GM12874 (cell line): ENCODE data around the gene CDK18.

Experiments used
- CTCF ChIP-seq: IDR thresholded peaks from 2 replicates; pipeline ENCODE4 v1.5.1; 2011; ENCODE audit warnings: low read depth, mild to moderate bottlenecking, control low read depth, low read length, moderate library complexity; ENCODE audit not compliant: insufficient read depth

CDK18 gene

GRCh38 chr1:205577874-205578658 lies 73.6 kb downstream of the CDK18 start:
- no peak for TF ChIP-seq CTCF

DNA sequence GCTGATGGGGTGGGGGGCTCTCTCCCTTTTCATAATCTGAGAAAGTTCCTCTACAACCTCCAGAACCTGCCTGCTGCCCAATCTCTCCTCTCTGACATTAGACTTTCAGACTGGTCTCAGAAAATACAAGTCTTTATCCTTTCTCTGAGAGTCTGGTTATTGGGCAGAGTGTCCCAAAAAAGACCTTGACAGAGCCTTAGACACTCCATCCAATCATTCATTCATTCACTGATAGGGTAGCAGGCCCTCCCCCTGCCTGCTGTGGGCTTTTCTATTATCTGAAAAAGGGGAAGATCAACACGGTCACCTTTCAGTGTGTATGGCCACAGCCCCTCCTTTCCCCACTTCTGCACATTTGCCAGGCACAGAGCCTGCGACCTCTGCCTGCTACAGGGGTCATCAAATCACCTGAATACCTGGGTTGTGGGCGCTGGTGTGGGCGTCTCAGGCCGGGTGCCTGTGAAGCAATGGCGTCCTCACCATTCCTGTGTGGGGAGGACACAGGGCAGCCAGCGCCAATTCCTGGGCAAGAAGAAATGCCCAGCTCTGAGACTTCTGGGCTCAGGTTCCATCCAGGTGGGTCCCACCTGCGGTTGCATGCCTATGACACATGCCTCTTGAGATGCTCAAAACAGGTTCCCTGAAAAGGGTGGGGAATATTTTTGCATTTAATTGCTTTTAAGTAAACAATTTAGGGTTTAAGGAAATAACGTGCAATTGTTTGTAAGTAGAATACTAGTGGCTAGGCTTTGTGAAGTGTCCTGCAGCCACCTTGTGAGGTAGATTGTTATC lies 74.5 kb downstream of the CDK18 start:
- no peak for TF ChIP-seq CTCF

DNA sequence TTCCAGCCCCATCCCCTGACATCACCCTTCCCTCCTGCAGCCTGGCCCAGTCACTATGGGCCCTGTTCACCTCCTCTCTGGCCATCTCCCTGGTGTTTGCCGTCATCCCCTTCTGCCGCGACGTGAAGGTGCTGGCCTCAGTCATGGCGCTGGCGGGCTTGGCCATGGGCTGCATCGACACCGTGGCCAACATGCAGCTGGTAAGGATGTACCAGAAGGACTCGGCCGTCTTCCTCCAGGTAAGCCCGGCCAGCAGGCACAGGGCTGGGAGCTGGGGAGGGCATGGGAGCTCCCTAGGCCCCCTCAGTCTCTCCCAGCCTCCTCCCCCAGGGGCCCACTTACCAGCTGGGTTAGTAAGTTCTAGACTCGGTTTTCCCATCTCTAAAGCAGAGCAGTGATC lies 75.2 kb downstream of the CDK18 start:
- TF ChIP-seq CTCF = no peak

GRCh38 chr1:205580140-205580922 lies 75.9 kb downstream of the CDK18 start:
- no peak for TF ChIP-seq CTCF

DNA sequence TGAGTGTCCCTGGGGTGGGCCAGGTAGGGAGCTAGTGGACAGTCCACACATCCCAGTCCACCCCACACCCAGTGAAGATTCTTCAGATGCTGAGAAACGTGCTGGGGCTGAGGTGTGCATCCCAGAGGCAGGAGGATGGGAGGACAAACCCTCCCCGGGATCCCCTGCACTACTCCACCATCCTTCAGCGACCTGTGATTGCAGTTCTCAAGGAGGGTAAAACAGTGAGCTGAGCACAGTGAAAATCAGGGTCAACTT lies 76.4 kb downstream of the CDK18 start:
- no peak for TF ChIP-seq CTCF

DNA sequence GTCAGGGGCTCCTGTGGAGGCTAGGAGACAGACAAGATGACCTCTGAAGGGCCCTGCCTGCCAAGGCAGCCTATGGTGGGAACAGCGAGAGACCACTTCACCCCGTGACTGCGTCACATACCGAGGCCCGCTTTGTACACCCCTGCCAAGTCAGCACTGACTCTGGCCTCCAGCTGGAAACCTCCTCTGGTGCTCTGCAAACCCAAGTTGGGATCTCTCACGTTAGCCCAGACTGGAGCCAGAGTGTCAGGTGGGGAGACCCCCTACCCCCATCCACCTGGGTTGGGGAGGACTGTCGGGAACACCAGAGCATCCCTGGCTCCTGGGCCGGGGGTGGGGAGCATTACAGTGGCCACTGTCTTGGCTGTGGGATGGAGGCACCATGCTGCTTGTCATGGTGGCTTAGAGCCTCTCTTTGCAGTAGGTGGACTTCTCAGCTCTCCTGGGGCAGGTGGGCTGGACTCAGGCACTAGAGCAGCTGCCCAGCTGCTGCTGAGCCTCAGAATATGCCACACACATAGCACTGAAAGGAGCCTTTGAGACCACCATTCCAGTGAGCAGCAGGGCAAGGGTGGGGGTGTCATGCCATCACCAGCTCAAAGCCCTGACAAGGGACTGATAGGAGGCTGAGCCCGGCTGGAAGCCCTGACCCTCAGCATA lies 77.0 kb downstream of the CDK18 start:
- TF ChIP-seq CTCF = no peak

GRCh38 chr1:205582046-205582445 lies 77.6 kb downstream of the CDK18 start:
- no peak for TF ChIP-seq CTCF
